HepG2 (cell line): ENCODE measurements around the gene URM1. TPM values are rescaled to one million over a fixed set of nuclear protein-coding genes. Genes with fewer than 3 reads are reported as not detected.
A peak's percentile ranks its signal among the peaks of the same experiment; 100 is the strongest.

Experiments
- ADNP ChIP-seq: sonication (generic); formaldehyde crosslinking; IDR thresholded peaks from 2 replicates; pipeline ENCODE4 v1.4.0; 2020; ENCODE audit warnings: missing genetic modification reagents
- ARID5B ChIP-seq: IDR thresholded peaks from 2 replicates; pipeline ENCODE4 v1.4.0; 2020; ENCODE audit warnings: mild to moderate bottlenecking, missing genetic modification reagents
- BCL3 ChIP-seq: sonication (generic); formaldehyde crosslinking; IDR thresholded peaks from 2 replicates; pipeline ENCODE4 v1.5.1; 2020; ENCODE audit warnings: mild to moderate bottlenecking, missing genetic modification reagents, moderate library complexity
- CC2D1A ChIP-seq: sonication (generic); formaldehyde crosslinking; IDR thresholded peaks from 2 replicates; pipeline ENCODE4 v1.8.1; 2023; ENCODE audit warnings: mild to moderate bottlenecking, missing genetic modification reagents
- ELF1 ChIP-seq: sonication (generic); formaldehyde crosslinking; IDR thresholded peaks from 2 replicates; pipeline ENCODE4 v1.4.0; 2020; ENCODE audit warnings: missing genetic modification reagents
- JARID2 ChIP-seq: sonication (generic); formaldehyde crosslinking; IDR thresholded peaks from 2 replicates; pipeline ENCODE4 v1.8.1; 2023; ENCODE audit warnings: missing genetic modification reagents, inconsistent platforms; ENCODE audit not compliant: insufficient replicate concordance
- MEIS2 ChIP-seq: sonication (generic); formaldehyde crosslinking; IDR thresholded peaks from 2 replicates; pipeline ENCODE4 v1.9.0; 2021; ENCODE audit warnings: mild to moderate bottlenecking, missing genetic modification reagents
- NFIC ChIP-seq: IDR thresholded peaks from 2 replicates; pipeline ENCODE4 v1.6.1; 2012; ENCODE audit warnings: mild to moderate bottlenecking, low read length, inconsistent platforms
- RCOR2 ChIP-seq: IDR thresholded peaks from 2 replicates; pipeline ENCODE4 v1.6.1; 2016; ENCODE audit warnings: missing biosample characterization, missing genetic modification reagents
- SAP130 ChIP-seq: IDR thresholded peaks from 2 replicates; pipeline ENCODE4 v1.6.1; 2016; ENCODE audit warnings: low read depth
- SMARCE1 ChIP-seq: fragments of 450-650 bp; IDR thresholded peaks from 2 replicates; pipeline ENCODE4 v1.6.1; 2017; ENCODE audit warnings: borderline replicate concordance
- SNAPC5 ChIP-seq: sonication (generic); formaldehyde crosslinking; IDR thresholded peaks from 2 replicates; pipeline ENCODE4 v1.8.1; 2023; ENCODE audit warnings: mild to moderate bottlenecking, missing genetic modification reagents, borderline replicate concordance
- SPEN ChIP-seq: sonication (generic); formaldehyde crosslinking; IDR thresholded peaks from 2 replicates; pipeline ENCODE4 v1.5.1; 2020; ENCODE audit warnings: low read depth, mild to moderate bottlenecking, missing genetic modification reagents
- TFAP4 ChIP-seq: sonication (generic); IDR thresholded peaks from 2 replicates; pipeline ENCODE4 v1.6.1; 2016; ENCODE audit warnings: low read depth, borderline replicate concordance
- USF2 ChIP-seq, 2 experiments: sonication (generic) in 1 of 2; formaldehyde crosslinking in 1 of 2; IDR thresholded peaks; 2 replicates each; pipeline versions ENCODE4 v1.5.1 to v1.6.1; 2011 to 2020; ENCODE audit warnings: borderline replicate concordance in 1 of 2, low read depth in 1 of 2, low read length in 1 of 2, mild to moderate bottlenecking in 1 of 2, missing genetic modification reagents in 1 of 2, moderate library complexity in 1 of 2
- XRCC5 ChIP-seq: fragments of 200-400 bp; formaldehyde crosslinking; optimal IDR thresholded peaks from 2 replicates; pipeline ENCODE3; 2017; ENCODE audit warnings: mild to moderate bottlenecking, low read length
- ZNF3 ChIP-seq: IDR thresholded peaks from 2 replicates; pipeline ENCODE4 v1.7.0; 2017; ENCODE audit warnings: inconsistent platforms
- ZNF549 ChIP-seq: sonication (generic); formaldehyde crosslinking; IDR thresholded peaks from 2 replicates; pipeline ENCODE4 v1.5.0; 2020; ENCODE audit warnings: missing genetic modification reagents
- ZNF629 ChIP-seq: sonication (generic); formaldehyde crosslinking; conservative IDR thresholded peaks from 2 replicates; pipeline ENCODE4 v1.5.0; 2020; ENCODE audit warnings: missing genetic modification reagents
- ZNF768 ChIP-seq: sonication (generic); formaldehyde crosslinking; IDR thresholded peaks from 2 replicates; pipeline ENCODE4 v1.4.0; 2020; ENCODE audit warnings: missing genetic modification reagents
- polyA plus RNA-seq, 8 experiments: library from polyadenylated mRNA; depleted of rRNA in 3 of 8; stranded (reverse) in 7 of 8; unstranded in 1 of 8; fragments of >200 nt; fragmentation: Illumina TruSeq in 4 of 8; extraction: Trizol in 4 of 8; gene quantifications; 2 replicates each; pipeline versions ENCODE4 v1.2.1 to v1.2.3, GENCODE V29; 2011 to 2016; ENCODE audit warnings: low read depth in 4 of 8, missing spikeins in 1 of 8, mixed read lengths in 1 of 8; ENCODE audit not compliant: insufficient read depth in 1 of 8
- total RNA-seq, 5 experiments: library from RNA; depleted of rRNA; stranded (reverse); fragments of >200 nt; fragmentation: Illumina TruSeq; extraction: Trizol; gene quantifications; 2 replicates each; pipeline ENCODE4 v1.2.3, GENCODE V29; 2016; ENCODE audit warnings: low read depth in 1 of 5

URM1 gene
- total and polyA plus RNA-seq, 2 of the 13 experiments (the other 11 are each of a cell fraction or from before 2014, with no cell fraction given), result 37.1 to 41.3 TPM

- TF ChIP-seq JARID2 (no peak), TFAP4 (peak; percentile 65; the same call in 1 of the 2 replicates), RCOR2 (CRISPR knock-in tag) (peak; percentile 62; the same call in 1 of the 2 replicates), SPEN (CRISPR knock-in tag) (0 out of 2 replicates have a peak, but pooled peaks have one; percentile 31), MEIS2 (CRISPR knock-in tag) (no peak), NFIC (no peak), USF2 (IDR thresholded peaks at IDR 0.05; ENCODE audit: low read depth, low read length) (no peak), USF2 (CRISPR knock-in tag; IDR thresholded peaks at IDR 0.05; ENCODE audit: borderline replicate concordance) (no peak), SNAPC5 (no peak), ZNF3 (CRISPR knock-in tag) (0 out of 2 replicates have a peak, but pooled peaks have one; percentile 31), ZNF549 (CRISPR knock-in tag) (no peak), CC2D1A (CRISPR knock-in tag) (no peak), ARID5B (CRISPR knock-in tag) (no peak), BCL3 (CRISPR knock-in tag) (no peak), SAP130 (CRISPR knock-in tag) (0 out of 2 replicates have a peak, but pooled peaks have one; percentile 13), ELF1 (no peak), ZNF629 (CRISPR knock-in tag) (peak; percentile 92), SMARCE1 (no peak), ZNF768 (peak; percentile 54; the same call in 1 of the 2 replicates), ADNP (peak; percentile 28; the same call in 1 of the 2 replicates), XRCC5 (no peak)
Measured at GRCh38 chr9:128406848-128407391, 35.7 kb downstream of the URM1 start (continued).
